Neuronal stem cell (in vitro differentiated cells): Measurements from ENCODE around the gene RRP1.

ENCODE experiments used
- DNase-seq: peaks from one replicate; pipeline ENCODE4 v3.0.0-alpha.2; 2013; ENCODE audit warnings: low spot score
- H2AFZ ChIP-seq: one replicate; pipeline ENCODE4 v1.6.1; 2013; ENCODE audit warnings: mild to moderate bottlenecking, low read length, inconsistent platforms
- H2AK5ac ChIP-seq: 2 replicates; pipeline ENCODE4 v1.6.1; 2013; ENCODE audit warnings: low read depth, mild to moderate bottlenecking, inconsistent platforms, low read length, moderate library complexity, mixed read lengths
- H2BK120ac ChIP-seq: 2 replicates; pipeline ENCODE4 v1.6.1; 2013; ENCODE audit warnings: low read depth, mild to moderate bottlenecking, inconsistent platforms, low read length, moderate library complexity, mixed read lengths
- H2BK12ac ChIP-seq: one replicate; pipeline ENCODE4 v1.6.1; 2013; ENCODE audit warnings: low read length, inconsistent platforms
- H2BK15ac ChIP-seq: 2 replicates; pipeline ENCODE4 v1.6.1; 2013; ENCODE audit warnings: mild to moderate bottlenecking, low read length, inconsistent platforms, mixed read lengths
- H2BK5ac ChIP-seq: one replicate; pipeline ENCODE4 v1.6.1; 2013; ENCODE audit warnings: inconsistent platforms, mild to moderate bottlenecking, low read length, moderate library complexity
- H3K14ac ChIP-seq: one replicate; pipeline ENCODE4 v1.6.1; 2013; ENCODE audit warnings: low read length, inconsistent platforms
- H3K18ac ChIP-seq: 2 replicates; pipeline ENCODE4 v1.6.1; 2013; ENCODE audit warnings: low read length, inconsistent platforms
- H3K23ac ChIP-seq: 2 replicates; pipeline ENCODE4 v1.6.1; 2013; ENCODE audit warnings: low read depth, mild to moderate bottlenecking, mixed read lengths, low read length, inconsistent platforms; ENCODE audit not compliant: poor library complexity
- H3K27ac ChIP-seq: replicated peaks from 3 replicates; pipeline ENCODE4 v1.5.1; 2013; ENCODE audit warnings: low read length, inconsistent platforms
- H3K27me3 ChIP-seq, 3 experiments: 2 replicates each; pipeline ENCODE4 v1.6.1; 2013; ENCODE audit warnings: low read length in 3 of 3, mild to moderate bottlenecking in 2 of 3, inconsistent platforms in 1 of 3, low read depth in 1 of 3, mixed read lengths in 1 of 3, moderate library complexity in 1 of 3; ENCODE audit not compliant: control insufficient read depth in 3 of 3, insufficient read depth in 3 of 3
- H3K36me3 ChIP-seq, 2 donors: replicated peaks in 1 of 2; 2 replicates each; pipeline ENCODE4 v1.6.1; 2013; ENCODE audit warnings: low read length in 2 of 2; ENCODE audit not compliant: control insufficient read depth in 2 of 2, insufficient read depth in 2 of 2
- H3K4ac ChIP-seq: 2 replicates; pipeline ENCODE4 v1.6.1; 2013; ENCODE audit warnings: inconsistent platforms, mild to moderate bottlenecking, low read length, moderate library complexity
- H3K4me1 ChIP-seq, 2 donors: 1 replicate in 1 of 2; 2 replicates in 1 of 2; pipeline ENCODE4 v1.6.1; 2013; ENCODE audit warnings: low read length in 2 of 2, low read depth in 1 of 2; ENCODE audit not compliant: control insufficient read depth in 2 of 2, insufficient read depth in 1 of 2
- H3K4me2 ChIP-seq: one replicate; pipeline ENCODE4 v1.6.1; 2013; ENCODE audit warnings: mild to moderate bottlenecking, low read length, inconsistent platforms; ENCODE audit not compliant: insufficient read depth, poor library complexity, severe bottlenecking
- H3K4me3 ChIP-seq, 2 donors: 2 replicates each; pipeline ENCODE4 v1.5.1; 2013; ENCODE audit warnings: low read length in 2 of 2, mild to moderate bottlenecking in 2 of 2, inconsistent platforms in 1 of 2, moderate library complexity in 1 of 2
- H3K79me1 ChIP-seq: one replicate; pipeline ENCODE4 v1.6.1; 2013; ENCODE audit warnings: low read depth, mild to moderate bottlenecking, inconsistent platforms, low read length, moderate library complexity
- H3K9ac ChIP-seq: one replicate; pipeline ENCODE4 v1.6.1; 2013; ENCODE audit warnings: mild to moderate bottlenecking, low read depth, low read length, inconsistent platforms; ENCODE audit not compliant: poor library complexity
- H3K9me3 ChIP-seq, 2 donors: replicated peaks in 1 of 2; 2 replicates each; pipeline versions ENCODE3 to v1.6.1; 2013; ENCODE audit warnings: low read length in 2 of 2, mild to moderate bottlenecking in 2 of 2, inconsistent platforms in 1 of 2, low read depth in 1 of 2, mixed read lengths in 1 of 2, moderate library complexity in 1 of 2; ENCODE audit not compliant: control insufficient read depth in 2 of 2, insufficient read depth in 1 of 2
- H4K8ac ChIP-seq: one replicate; pipeline ENCODE4 v1.6.1; 2013; ENCODE audit warnings: low read depth, mild to moderate bottlenecking, inconsistent platforms, low read length, moderate library complexity
- H4K91ac ChIP-seq: one replicate; pipeline ENCODE4 v1.6.1; 2013; ENCODE audit warnings: low read length, low read depth, mild to moderate bottlenecking, inconsistent platforms; ENCODE audit not compliant: poor library complexity
- WGBS, 2 donors: extraction: QIAGEN DNeasy Blood & Tissue Kit; methylation state at CpG; one replicate each; pipeline ENCODE4 v1.1.7; 2013; ENCODE audit warnings: missing lambda C conversion rate in 2 of 2, mixed read lengths in 1 of 2; ENCODE audit not compliant: insufficient read length in 2 of 2, insufficient replicate concordance in 1 of 2; ENCODE audit errors: extremely low coverage in 2 of 2; 5-methylcytosine and 5-hydroxymethylcytosine counted together

The RRP1 gene

GRCh38 chr21:43803558-43804300 is 14.4 kb downstream of the RRP1 start:
- no peak overlapping the region for H2AK5ac ChIP-seq
- no peaks in the 10 kb centered on the region for H3K27me3 ChIP-seq
- H3K36me3 ChIP-seq: peaks cover 53 to 72% of the 10 kb centered on the region in 2 donors

GRCh38 chr21:43805275-43805800 is 16.0 kb downstream of the RRP1 start:
- H3K4ac ChIP-seq: no peak overlapping the region
- no peak overlapping the region for H3K27ac ChIP-seq
- peak overlapping the region; percentile 53 for H2BK5ac ChIP-seq
- DNase-seq: no peak
- H4K91ac ChIP-seq: no peak overlapping the region
- H2BK12ac ChIP-seq: no peak overlapping the region
- no peak overlapping the region for H2AFZ ChIP-seq
- no peak overlapping the region for H3K14ac ChIP-seq
- H3K4me1 ChIP-seq: no peaks in the 10 kb centered on the region
- H2BK120ac ChIP-seq: no peak overlapping the region
- peaks cover 42 to 56% of the 10 kb centered on the region in 2 donors for H3K36me3 ChIP-seq
- no peak overlapping the region for H3K4me2 ChIP-seq
- no peaks in the 10 kb centered on the region for H3K27me3 ChIP-seq
- no peak overlapping the region for H3K4me3 ChIP-seq
- no peak overlapping the region for H2AK5ac ChIP-seq
- no CpG with 5 or more reads among the region's 14 CpGs for WGBS, 2 donors
- peaks cover 0 to 2% of the 10 kb centered on the region in 2 donors for H3K9me3 ChIP-seq
- H4K8ac ChIP-seq: peak overlapping the region; percentile 65
- H3K79me1 ChIP-seq: peaks cover 9% of the 10 kb centered on the region
- no peak overlapping the region for H2BK15ac ChIP-seq
- H3K9ac ChIP-seq: no peak overlapping the region
- no peak overlapping the region for H3K18ac ChIP-seq
- no peak overlapping the region for H3K23ac ChIP-seq

More at GRCh38 chr21:43803558-43804300, 14.4 kb downstream of the RRP1 start:
- no CpG with 5 or more reads among the region's 33 CpGs for WGBS, 2 donors
- H3K18ac ChIP-seq: no peak overlapping the region
- no peak overlapping the region for H3K23ac ChIP-seq
- H4K91ac ChIP-seq: no peak overlapping the region
- H2BK120ac ChIP-seq: no peak overlapping the region
- H3K9me3 ChIP-seq: peaks cover 0 to 2% of the 10 kb centered on the region in 2 donors
- no peak overlapping the region for H2BK5ac ChIP-seq
- no peak for DNase-seq
- no peaks in the 10 kb centered on the region for H3K4me1 ChIP-seq
- no peak overlapping the region for H3K4me3 ChIP-seq
- H3K4me2 ChIP-seq: no peak overlapping the region
- H2BK15ac ChIP-seq: no peak overlapping the region
- H2BK12ac ChIP-seq: no peak overlapping the region
- H3K4ac ChIP-seq: no peak overlapping the region
- H3K27ac ChIP-seq: no peak overlapping the region
- H3K79me1 ChIP-seq: peaks cover 14% of the 10 kb centered on the region
- no peak overlapping the region for H3K9ac ChIP-seq
- H4K8ac ChIP-seq: no peak overlapping the region
- H3K14ac ChIP-seq: no peak overlapping the region
- no peak overlapping the region for H2AFZ ChIP-seq

GRCh38 chr21:43806017-43806710 is 16.8 kb downstream of the RRP1 start:
- Histone ChIP-seq H3K4me2 (no peak overlapping the region), H2BK120ac (no peak overlapping the region), H3K27me3 (no peaks in the 10 kb centered on the region), H4K91ac (no peak overlapping the region), H2AK5ac (no peak overlapping the region), H3K14ac (no peak overlapping the region), H4K8ac (no peak overlapping the region), H2AFZ (no peak overlapping the region), H3K4me1 (peaks cover 6% of the 10 kb centered on the region in 2 donors), H3K9me3 (peaks cover 0 to 2% of the 10 kb centered on the region in 2 donors), H2BK15ac (no peak overlapping the region), H3K27ac (no peak overlapping the region), H3K79me1 (peaks cover 11% of the 10 kb centered on the region), H3K4ac (no peak overlapping the region), H3K18ac (no peak overlapping the region), H2BK5ac (no peak overlapping the region), H3K23ac (no peak overlapping the region), H3K36me3 (peaks cover 34 to 48% of the 10 kb centered on the region in 2 donors), H3K4me3 (peak overlapping the region in 1 of 2 donors; percentile 9), H3K9ac (peak overlapping the region; percentile 32), H2BK12ac (no peak overlapping the region)
- WGBS, 2 donors: no CpG with 5 or more reads among the region's 21 CpGs
- no peak for DNase-seq

GRCh38 chr21:43808367-43808766 is 19.0 kb downstream of the RRP1 start:
- Histone ChIP-seq H3K4me1 (peaks cover 6% of the 10 kb centered on the region in 2 donors), H3K23ac (no peak overlapping the region), H4K8ac (no peak overlapping the region), H3K9ac (no peak overlapping the region), H3K79me1 (peaks cover 9% of the 10 kb centered on the region), H3K4ac (no peak overlapping the region), H2AK5ac (no peak overlapping the region), H2BK12ac (no peak overlapping the region), H2BK15ac (no peak overlapping the region), H3K27ac (no peak overlapping the region), H3K18ac (no peak overlapping the region), H3K36me3 (peaks cover 15 to 26% of the 10 kb centered on the region in 2 donors), H2BK120ac (no peak overlapping the region), H3K9me3 (peaks cover 0 to 2% of the 10 kb centered on the region in 2 donors), H3K14ac (peak overlapping the region; percentile 71), H2BK5ac (no peak overlapping the region), H3K4me2 (no peak overlapping the region), H3K27me3 (no peaks in the 10 kb centered on the region), H3K4me3 (no peak overlapping the region), H4K91ac (no peak overlapping the region), H2AFZ (no peak overlapping the region)
- no CpG with 5 or more reads among the region's 18 CpGs for WGBS, 2 donors
- no peak for DNase-seq
